Adrenal gland (tissue), 12 donors: ENCODE data around the gene ALCAM. TPM values are rescaled to one million over a fixed set of nuclear protein-coding genes. Genes with fewer than 3 reads are reported as not detected.

Experiments
- DNase-seq, 7 donors: peaks; one replicate each; pipeline ENCODE4 v3.0.0-alpha.2; 2019 to 2020
- H3K27ac ChIP-seq, 5 donors: fragments of 200-600 bp; sonication (generic) in 4 of 5; 1 replicate in 3 of 5; 2 replicates in 2 of 5; pipeline versions ENCODE4 v1.5.1 to v1.8.0; 2016 to 2020; ENCODE audit warnings: mild to moderate bottlenecking in 1 of 5
- H3K27me3 ChIP-seq: fragments of 200-600 bp; 2 replicates; pipeline ENCODE4 v1.8.0; 2021
- H3K36me3 ChIP-seq, 2 donors: fragments of 200-600 bp; replicated peaks in 1 of 2; 1 replicate in 1 of 2; 2 replicates in 1 of 2; pipeline versions ENCODE4 v1.5.1 to v1.8.0; 2018 to 2022
- H3K4me1 ChIP-seq, 2 donors: fragments of 200-600 bp; replicated peaks in 1 of 2; 1 replicate in 1 of 2; 2 replicates in 1 of 2; pipeline versions ENCODE4 v1.5.1 to v1.8.0; 2018 to 2021
- H3K4me3 ChIP-seq, 4 donors: fragments of 200-600 bp; sonication (generic) in 3 of 4; one replicate each; pipeline ENCODE4 v1.5.1; 2016 to 2018
- H3K9me3 ChIP-seq, 3 donors: fragments of 200-600 bp; sonication (generic) in 1 of 3; replicated peaks in 1 of 3; 1 replicate in 2 of 3; 2 replicates in 1 of 3; pipeline versions ENCODE4 v1.5.1 to v1.8.0; 2016 to 2021
- CTCF ChIP-seq, 6 experiments: fragments of 450-650 bp in 4 of 6; fragments of 200-600 bp in 2 of 6; sonication (generic) in 1 of 6; IDR thresholded peaks; 1 replicate in 5 of 6; 2 replicates in 1 of 6; pipeline versions ENCODE4 v1.5.1 to v1.8.0; 2016 to 2021; ENCODE audit warnings: antibody characterized with exemption in 6 of 6, mild to moderate bottlenecking in 2 of 6, moderate library complexity in 1 of 6
- POLR2A ChIP-seq, 2 donors: fragments of 450-650 bp; IDR thresholded peaks; one replicate each; pipeline ENCODE4 v1.6.1; 2017; ENCODE audit warnings: antibody characterized with exemption in 2 of 2, mild to moderate bottlenecking in 2 of 2, moderate library complexity in 1 of 2
- WGBS, 4 donors: extraction: QIAGEN DNeasy Blood & Tissue Kit in 2 of 4; methylation state at CpG; one replicate each; pipeline versions ENCODE4 v1.1.5 to v1.1.7; 2013 to 2017; 5-methylcytosine and 5-hydroxymethylcytosine counted together
- intact Hi-C, 2 donors: fragments of 100-400 bp; cut with DNase I; formaldehyde crosslinking; loops; one replicate each; pipeline versions ENCODE4 v1.14.1 to v1.15.0; 2022 to 2023
- polyA plus RNA-seq, 3 donors: library from polyadenylated mRNA; stranded (reverse); fragments of 200-250 nt in 2 of 3; fragments of 350-450 nt in 1 of 3; fragmentation: Illumina TruSeq in 1 of 3; extraction: RNeasy Lipid Tissue Mini Kit (QIAGEN cat#74804) in 1 of 3; gene quantifications; one replicate each; pipeline ENCODE4 v1.2.3, GENCODE V29; 2013 to 2014
- total RNA-seq, 9 donors: library from RNA; depleted of rRNA in 4 of 9; stranded (reverse); fragments of >200 nt in 4 of 9; fragments of 120-200 nt in 1 of 9; fragmentation: NEBNext Ultra II Directional in 1 of 9; extraction: Animal tissue kit (Norgen Biotek cat#: 25700) in 1 of 9; gene quantifications; one replicate each; pipeline versions ENCODE4 v1.1.0 to v1.2.4, GENCODE V29; 2013 to 2023
- donor health status: healthy with polysubstance abuse.
- donor health status: Bipolar disorder and iron deficiency.
- donor health status: DM: yes; HTN: yes; CAD: no.
- donor health status: DM: no; HTN: no; CAD: no.
- donor health status: DM: no; HTN: no; CAD: no.
- donor health status: DM: yes; HTN: yes; CAD: no.

Gene ALCAM
- total and polyA plus RNA-seq, 12 donors: 9.1 to 64.1 (median 23.9) TPM

- Histone ChIP-seq H3K27ac (no peak overlapping the region), H3K4me3 (no peak overlapping the region), H3K4me1 (no peaks in the 10 kb centered on the region), H3K36me3 (no peaks in the 10 kb centered on the region), H3K27me3 (no peaks in the 10 kb centered on the region), H3K9me3 (no peaks in the 10 kb centered on the region)
- intact Hi-C loops: loop anchor here in 1 of 2 donors (10.0 kb wide), 1 partner anchor 139 kb away; no protein-coding TSS in a partner anchor
- TF ChIP-seq CTCF (IDR thresholded peaks at IDR 0.05) (no peak), POLR2A (IDR thresholded peaks at IDR 0.05) (no peak)
- 92 to 95% (median 94%) methylated on average over 8 of the region's 8 CpGs for WGBS, 4 donors
- no peak for DNase-seq
Observed at GRCh38 chr3:105375750-105376511, 9.2 kb downstream of the ALCAM start.

GRCh38 chr3:105377716-105378115 is 11.0 kb downstream of the ALCAM start:
- WGBS, 4 donors: 85 to 94% (median 94%) methylated on average over 2 of the region's 2 CpGs
- Histone ChIP-seq H3K27ac (no peak overlapping the region), H3K4me1 (no peaks in the 10 kb centered on the region), H3K9me3 (no peaks in the 10 kb centered on the region), H3K27me3 (no peaks in the 10 kb centered on the region), H3K4me3 (no peak overlapping the region), H3K36me3 (no peaks in the 10 kb centered on the region)
- intact Hi-C loops: loop anchor here in 1 of 2 donors (10.0 kb wide), 1 partner anchor 137 kb away; no protein-coding TSS in a partner anchor
- no peak for DNase-seq
- no peak for TF ChIP-seq POLR2A (IDR thresholded peaks at IDR 0.05)
- TF ChIP-seq CTCF (IDR thresholded peaks at IDR 0.05): no peak

GRCh38 chr3:105385179-105385578 is 18.5 kb downstream of the ALCAM start:
- H3K4me3 ChIP-seq: no peak overlapping the region
- DNase-seq: no peak
- H3K36me3 ChIP-seq: no peaks in the 10 kb centered on the region
- no peaks in the 10 kb centered on the region for H3K27me3 ChIP-seq
- 92 to 100% (median 97%) methylated on average over 2 of the region's 2 CpGs for WGBS, 4 donors
- TF ChIP-seq CTCF (IDR thresholded peaks at IDR 0.05) (no peak), POLR2A (IDR thresholded peaks at IDR 0.05) (no peak)
- H3K9me3 ChIP-seq: peaks cover 0 to 5% (median 0%) of the 10 kb centered on the region in 3 donors
- no peak overlapping the region for H3K27ac ChIP-seq
- intact Hi-C loops: no loop called here
- peaks cover 0 to 5% of the 10 kb centered on the region in 2 donors for H3K4me1 ChIP-seq

GRCh38 chr3:105385819-105386508 is 19.3 kb downstream of the ALCAM start:
- no peaks in the 10 kb centered on the region for H3K27me3 ChIP-seq
- H3K27ac ChIP-seq: no peak overlapping the region
- H3K36me3 ChIP-seq: no peaks in the 10 kb centered on the region
- peaks cover 0 to 5% (median 0%) of the 10 kb centered on the region in 3 donors for H3K9me3 ChIP-seq
- no peak overlapping the region for H3K4me3 ChIP-seq
- TF ChIP-seq CTCF (IDR thresholded peaks at IDR 0.05) (no peak), POLR2A (IDR thresholded peaks at IDR 0.05) (no peak)
- no peak for DNase-seq
- peaks cover 0 to 5% of the 10 kb centered on the region in 2 donors for H3K4me1 ChIP-seq
- intact Hi-C loops: no loop called here
